Renal pelvis (tissue), 12 donors: ENCODE data around the gene TINAG. TPM values are rescaled to one million over a fixed set of nuclear protein-coding genes. Genes with fewer than 3 reads are reported as not detected.

ENCODE experiments used
- DNase-seq: peaks from one replicate; pipeline ENCODE4 v3.0.0-alpha.2; 2013
- long read RNA-seq, 16 experiments: transcript quantifications; one replicate each; lab custom pipeline, GENCODE V29; 2026
- polyA plus RNA-seq, 3 donors: library from polyadenylated mRNA; unstranded; fragments of 120-200 nt; gene quantifications; one replicate each; pipeline ENCODE4 v1.2.1, GENCODE V29; 2013; ENCODE audit not compliant: insufficient read length in 3 of 3

The TINAG gene
- polyA plus RNA-seq: 10 to 100 TPM; 27.1 to 30.2 (median 29.8) TPM
- long read RNA-seq, donor 1, partial matches to known transcripts: 19 of 25 reads
- long read RNA-seq, donor 1, other reads (novel, unspliced or antisense): 0 of 25 reads
- long read RNA-seq, donor 2, transcript TINAG-201 (11 exons, 1,754 nt): major isoform, 7 of 36 reads
- long read RNA-seq, donor 2, partial matches to known transcripts: 26 of 36 reads
- long read RNA-seq, donor 2, other reads (novel, unspliced or antisense): 0 of 36 reads
- long read RNA-seq, donor 3, partial matches to known transcripts: 9 of 12 reads
- long read RNA-seq, donor 3, other reads (novel, unspliced or antisense): 0 of 12 reads
- long read RNA-seq, donor 4, transcript TINAG-201 (11 exons, 1,754 nt): major isoform, 7 of 56 reads
- long read RNA-seq, donor 4, partial matches to known transcripts: 49 of 56 reads
- long read RNA-seq, donor 4, other reads (novel, unspliced or antisense): 0 of 56 reads
- long read RNA-seq, donor 5, partial matches to known transcripts: 6 of 10 reads
- long read RNA-seq, donor 5, other reads (novel, unspliced or antisense): 0 of 10 reads
- long read RNA-seq, donor 6, transcript TINAG-201 (11 exons, 1,754 nt): major isoform, 5 of 39 reads
- long read RNA-seq, donor 6, partial matches to known transcripts: 33 of 39 reads
- long read RNA-seq, donor 6, other reads (novel, unspliced or antisense): 0 of 39 reads
- long read RNA-seq, donor 7, partial matches to known transcripts: 15 of 16 reads
- long read RNA-seq, donor 7, other reads (novel, unspliced or antisense): 0 of 16 reads
- long read RNA-seq, donor 8: 0 reads
- long read RNA-seq, donor 9, transcript TINAG-201 (11 exons, 1,754 nt): major isoform, 6 of 27 reads
- long read RNA-seq, donor 9, partial matches to known transcripts: 18 of 27 reads
- long read RNA-seq, donor 9, other reads (novel, unspliced or antisense): 0 of 27 reads
- long read RNA-seq, donor 10, partial matches to known transcripts: 42 of 47 reads
- long read RNA-seq, donor 10, other reads (novel, unspliced or antisense): 0 of 47 reads
- long read RNA-seq, donor 11, partial matches to known transcripts: 12 of 15 reads
- long read RNA-seq, donor 11, other reads (novel, unspliced or antisense): 0 of 15 reads
- long read RNA-seq, donor 12, transcript TINAG-201 (11 exons, 1,754 nt): major isoform, 5 of 46 reads
- long read RNA-seq, donor 12, partial matches to known transcripts: 37 of 46 reads
- long read RNA-seq, donor 12, other reads (novel, unspliced or antisense): 0 of 46 reads
- long read RNA-seq, donor 13, partial matches to known transcripts: 5 of 8 reads
- long read RNA-seq, donor 13, other reads (novel, unspliced or antisense): 0 of 8 reads
- long read RNA-seq, donor 14, transcript TINAG-201 (11 exons, 1,754 nt): major isoform, 6 of 34 reads
- long read RNA-seq, donor 14, partial matches to known transcripts: 26 of 34 reads
- long read RNA-seq, donor 14, other reads (novel, unspliced or antisense): 0 of 34 reads
- long read RNA-seq, donor 15, partial matches to known transcripts: 22 of 25 reads
- long read RNA-seq, donor 15, other reads (novel, unspliced or antisense): 0 of 25 reads
- long read RNA-seq, donor 16, partial matches to known transcripts: 27 of 32 reads
- long read RNA-seq, donor 16, other reads (novel, unspliced or antisense): 0 of 32 reads

- no peak for DNase-seq
These were observed at the start of gene TINAG for GRCh38 chr6:54308289-54308985. TINAG (plus strand) TSS chr6:54308441; CDS start chr6:54308551, 110 bp downstream.

- no peak for DNase-seq
These were observed 48.2 kb upstream of the TINAG start for GRCh38 chr6:54260025-54260424.

GRCh38 chr6:54262499-54262898 is 45.7 kb upstream of the TINAG start:
- no peak for DNase-seq

GRCh38 chr6:54262971-54263370 is 45.3 kb upstream of the TINAG start:
- DNase-seq: no peak

- no peak for DNase-seq
These were observed 43.5 kb upstream of the TINAG start for GRCh38 chr6:54264581-54265272.

- no peak for DNase-seq
These were observed 41.8 kb upstream of the TINAG start for GRCh38 chr6:54266400-54266923.

- no peak for DNase-seq
These were observed 40.4 kb upstream of the TINAG start for GRCh38 chr6:54267798-54268197.

GRCh38 chr6:54273214-54273820 is 34.9 kb upstream of the TINAG start:
- no peak for DNase-seq

GRCh38 chr6:54274383-54274782 is 33.9 kb upstream of the TINAG start:
- DNase-seq: no peak

GRCh38 chr6:54282186-54282585 is 26.1 kb upstream of the TINAG start:
- no peak for DNase-seq

GRCh38 chr6:54284161-54284860 is 23.9 kb upstream of the TINAG start:
- peak; percentile 10 for DNase-seq

- DNase-seq: no peak
These were observed 22.6 kb upstream of the TINAG start for GRCh38 chr6:54285595-54285994.

GRCh38 chr6:54286141-54286540 is 22.1 kb upstream of the TINAG start:
- DNase-seq: no peak

GRCh38 chr6:54288474-54288873 is 19.8 kb upstream of the TINAG start:
- DNase-seq: no peak

- DNase-seq: no peak
These were observed 18.8 kb upstream of the TINAG start for GRCh38 chr6:54289426-54289825.

GRCh38 chr6:54291146-54291545 is 17.1 kb upstream of the TINAG start:
- no peak for DNase-seq

- no peak for DNase-seq
These were observed 16.5 kb upstream of the TINAG start for GRCh38 chr6:54291738-54292137.

GRCh38 chr6:54294965-54295532 is 13.2 kb upstream of the TINAG start:
- no peak for DNase-seq
